ENCODE data around the gene ATP5IF1. TPM values are rescaled to one million over a fixed set of nuclear protein-coding genes. Genes with fewer than 3 reads are reported as not detected.

ATP5IF1 gene
- total and polyA plus RNA-seq, 2 of the 8 experiments (the other 6 are each of a cell fraction or from before 2014, with no cell fraction given), result 198 to 242 TPM

GRCh38 chr1:28232558-28233263 lies 3.2 kb upstream of the ATP5IF1 start, which contains the start of gene DNAJC8 (continued):
- no peak for TF ChIP-seq CHD7 (IDR thresholded peaks at IDR 0.05; ENCODE audit: insufficient replicate concordance, low read length)
- TF ChIP-seq KDM4A (IDR thresholded peaks at IDR 0.05; ENCODE audit: low read depth, low read length, severe bottlenecking), result peak; percentile 79
- no peak for TF ChIP-seq CTCF (IDR thresholded peaks at IDR 0.05; ENCODE audit: control extremely low read depth in 1 of 3, insufficient read depth in 1 of 3, low read depth in 1 of 3, low read length in 3 of 3)
- peak; percentile 90 for TF ChIP-seq MAX (IDR thresholded peaks at IDR 0.05)
- TF ChIP-seq HDAC2 (IDR thresholded peaks at IDR 0.05; ENCODE audit: borderline replicate concordance in 1 of 2, low read depth in 2 of 2, low read length in 2 of 2), result 0 out of 4 replicates have a peak, but pooled peaks of 1 of the 2 experiments have one; percentile 81

Measured in H1 (cell line).